Esophagus mucosa (tissue), 1 donor: ENCODE results near the gene SLC7A14. TPM values are rescaled to one million over a fixed set of nuclear protein-coding genes. Genes with fewer than 3 reads are reported as not detected.
"Not testable (repeated sequence)": the region's sequence is repeated elsewhere in the genome, so short reads cannot be mapped to it uniquely, and the experiment has no call there.

ENCODE experiments used
- ATAC-seq: fragments of 200-7000 bp; cut with Tn5 transposase; one replicate; pipeline ENCODE4 v1.9.1; 2020
- total RNA-seq: library from RNA; stranded (reverse); gene quantifications from one replicate; pipeline ENCODE4 v1.2.4, GENCODE V29; 2023
- donor health status: DM: yes; HTN: yes; CAD: no.

The SLC7A14 gene
- total RNA-seq, 1 donor from 2014 or later: not detected

- ATAC-seq: no peak
These were observed 7.8 kb upstream of the SLC7A14 start for GRCh38 chr3:170593634-170594033.

- no peak for ATAC-seq
These were observed 3.2 kb upstream of the SLC7A14 start for GRCh38 chr3:170589113-170589512.

- no peak for ATAC-seq
These were observed 603 bp downstream of the SLC7A14 start for GRCh38 chr3:170585008-170585936.

- peak; percentile 51 for ATAC-seq
These were observed 1.3 kb downstream of the SLC7A14 start for GRCh38 chr3:170584585-170585007.

- no peak for ATAC-seq
These were observed 6.2 kb downstream of the SLC7A14 start for GRCh38 chr3:170579646-170580045.

- no peak for ATAC-seq
These were observed 13.1 kb downstream of the SLC7A14 start for GRCh38 chr3:170572665-170573253.

GRCh38 chr3:170567598-170567997 is 18.3 kb downstream of the SLC7A14 start:
- not testable (repeated sequence) for ATAC-seq

GRCh38 chr3:170566413-170566812 is 19.5 kb downstream of the SLC7A14 start:
- ATAC-seq: no peak

GRCh38 chr3:170565495-170565894 is 20.4 kb downstream of the SLC7A14 start:
- no peak for ATAC-seq

- ATAC-seq: no peak
These were observed 21.2 kb downstream of the SLC7A14 start for GRCh38 chr3:170564664-170565063.

- ATAC-seq: no peak
These were observed 22.0 kb downstream of the SLC7A14 start for GRCh38 chr3:170563712-170564423.

GRCh38 chr3:170562080-170562479 is 23.8 kb downstream of the SLC7A14 start:
- ATAC-seq: no peak

- no peak for ATAC-seq
These were observed 25.0 kb downstream of the SLC7A14 start for GRCh38 chr3:170560717-170561382.

GRCh38 chr3:170560296-170560695 is 25.6 kb downstream of the SLC7A14 start:
- no peak for ATAC-seq

GRCh38 chr3:170558427-170558826 is 27.4 kb downstream of the SLC7A14 start:
- no peak for ATAC-seq

GRCh38 chr3:170555329-170555728 is 30.5 kb downstream of the SLC7A14 start:
- no peak for ATAC-seq

GRCh38 chr3:170553788-170554757 is 31.8 kb downstream of the SLC7A14 start:
- ATAC-seq: no peak

GRCh38 chr3:170551252-170551651 is 34.6 kb downstream of the SLC7A14 start:
- no peak for ATAC-seq

GRCh38 chr3:170542704-170543103 is 43.2 kb downstream of the SLC7A14 start:
- no peak for ATAC-seq

- ATAC-seq: no peak
These were observed 46.0 kb downstream of the SLC7A14 start for GRCh38 chr3:170539897-170540296.

- no peak for ATAC-seq
These were observed 49.2 kb downstream of the SLC7A14 start for GRCh38 chr3:170536712-170537111.
